H1 (cell line): ENCODE data around the gene KCNJ9. TPM values are rescaled to one million over a fixed set of nuclear protein-coding genes. Genes with fewer than 3 reads are reported as not detected.

Experiments used
- ATF2 ChIP-seq: IDR thresholded peaks from 2 replicates; pipeline ENCODE4 v1.6.1; 2012; ENCODE audit warnings: low read length, inconsistent platforms
- BRCA1 ChIP-seq: IDR thresholded peaks from 2 replicates; pipeline ENCODE4 v1.6.1; 2012; ENCODE audit warnings: low read depth, low read length, improper control_type of control experiment
- CHD2 ChIP-seq: IDR thresholded peaks from 2 replicates; pipeline ENCODE4 v1.6.1; 2012; ENCODE audit warnings: low read length, improper control_type of control experiment
- CREB1 ChIP-seq: IDR thresholded peaks from 2 replicates; pipeline ENCODE4 v1.6.1; 2012; ENCODE audit warnings: inconsistent platforms
- EP300 ChIP-seq, 2 experiments: IDR thresholded peaks; 1 replicate in 1 of 2; 2 replicates in 1 of 2; pipeline ENCODE4 v1.6.1; 2011 to 2012; ENCODE audit warnings: low read depth in 2 of 2, low read length in 2 of 2, mild to moderate bottlenecking in 2 of 2, borderline replicate concordance in 1 of 2, inconsistent platforms in 1 of 2, moderate library complexity in 1 of 2
- EZH2 ChIP-seq: fragments of 200-600 bp; sonication (generic); IDR thresholded peaks from 2 replicates; pipeline ENCODE4 v1.7.1; 2012; ENCODE audit warnings: low read depth, mild to moderate bottlenecking, moderate library complexity, low read length, inconsistent platforms; ENCODE audit not compliant: severe bottlenecking
- GTF2F1 ChIP-seq: IDR thresholded peaks from 2 replicates; pipeline ENCODE4 v1.6.1; 2012; ENCODE audit warnings: low read depth, low read length, improper control_type of control experiment, borderline replicate concordance
- HDAC2 ChIP-seq, 2 experiments: fragments of 300-600 bp in 1 of 2; sonication (generic) in 1 of 2; IDR thresholded peaks; 2 replicates each; pipeline ENCODE4 v1.6.1; 2011 to 2012; ENCODE audit warnings: low read depth in 2 of 2, low read length in 2 of 2, mild to moderate bottlenecking in 2 of 2, moderate library complexity in 2 of 2, borderline replicate concordance in 1 of 2, inconsistent platforms in 1 of 2
- KDM5A ChIP-seq: fragments of 200-600 bp; IDR thresholded peaks from 2 replicates; pipeline ENCODE4 v1.7.1; 2012; ENCODE audit warnings: mild to moderate bottlenecking, low read length, inconsistent platforms, mixed read lengths
- NANOG ChIP-seq: IDR thresholded peaks from 2 replicates; pipeline ENCODE4 v1.6.1; 2011; ENCODE audit warnings: low read length, low read depth, mild to moderate bottlenecking, inconsistent platforms; ENCODE audit not compliant: insufficient read depth, poor library complexity, severe bottlenecking
- PHF8 ChIP-seq: fragments of 200-600 bp; sonication (generic); conservative IDR thresholded peaks from 2 replicates; pipeline ENCODE4 v1.7.1; 2012; ENCODE audit warnings: low read depth, mild to moderate bottlenecking, inconsistent platforms, low read length, moderate library complexity
- POLR2A ChIP-seq, 2 experiments: IDR thresholded peaks; 1 replicate in 1 of 2; 2 replicates in 1 of 2; pipeline ENCODE4 v1.6.1; 2011; ENCODE audit warnings: low read depth in 2 of 2, low read length in 2 of 2, mild to moderate bottlenecking in 2 of 2; ENCODE audit errors: control extremely low read depth in 1 of 2
- POLR2AphosphoS5 ChIP-seq: IDR thresholded peaks from 2 replicates; pipeline ENCODE4 v1.6.1; 2011; ENCODE audit warnings: low read depth, low read length
- POU5F1 ChIP-seq: IDR thresholded peaks from 2 replicates; pipeline ENCODE4 v1.6.1; 2011; ENCODE audit warnings: low read depth, mild to moderate bottlenecking, low read length, moderate library complexity
- RFX5 ChIP-seq: IDR thresholded peaks from 2 replicates; pipeline ENCODE4 v1.6.1; 2011; ENCODE audit warnings: low read depth, low read length, improper control_type of control experiment, borderline replicate concordance
- SIN3A ChIP-seq, 2 experiments: IDR thresholded peaks in 1 of 2; conservative IDR thresholded peaks in 1 of 2; 2 replicates each; pipeline ENCODE4 v1.6.1; 2011 to 2012; ENCODE audit warnings: low read length in 2 of 2, improper control_type of control experiment in 1 of 2, low read depth in 1 of 2, mild to moderate bottlenecking in 1 of 2
- SP1 ChIP-seq: IDR thresholded peaks from 2 replicates; pipeline ENCODE4 v1.6.1; 2011; ENCODE audit warnings: low read depth, low read length
- TAF7 ChIP-seq: optimal IDR thresholded peaks from 2 replicates; pipeline ENCODE3; 2011; ENCODE audit warnings: low read depth, mild to moderate bottlenecking, inconsistent platforms, low read length, moderate library complexity, borderline replicate concordance
- polyA plus RNA-seq, 7 experiments: library from polyadenylated mRNA; depleted of rRNA in 3 of 7; stranded (reverse) in 5 of 7; unstranded in 2 of 7; fragments of >200 nt in 5 of 7; fragments of 200-250 nt in 2 of 7; gene quantifications; 1 replicate in 5 of 7; 2 replicates in 1 of 7; 4 replicates in 1 of 7; pipeline versions ENCODE4 v1.2.1 to v1.2.3, GENCODE V29; 2011 to 2013; ENCODE audit warnings: missing spikeins in 2 of 7, mixed read lengths in 2 of 7
- total RNA-seq: library from RNA; stranded (reverse); fragmentation: NEBNext Ultra II Directional; extraction: Animal tissue kit (Norgen Biotek cat#: 25700); gene quantifications from 2 replicates; pipeline ENCODE4 v1.2.1, GENCODE V29; 2021
- TF ChIP-seq, protein P1 (sequence below), 3 experiments: IDR thresholded peaks; 1 replicate in 2 of 3; 2 replicates in 1 of 3; pipeline versions ENCODE4 v1.5.1 to v1.6.1; 2011; ENCODE audit warnings: low read length in 3 of 3, mild to moderate bottlenecking in 3 of 3, inconsistent platforms in 2 of 3, low read depth in 1 of 3, moderate library complexity in 1 of 3; ENCODE audit not compliant: insufficient read depth in 1 of 3; ENCODE audit errors: control extremely low read depth in 1 of 3

Gene KCNJ9
- total and polyA plus RNA-seq, 2 of the 8 experiments (the other 6 are each of a cell fraction or from before 2014, with no cell fraction given), result 0.02 to 0.13 TPM

DNA sequence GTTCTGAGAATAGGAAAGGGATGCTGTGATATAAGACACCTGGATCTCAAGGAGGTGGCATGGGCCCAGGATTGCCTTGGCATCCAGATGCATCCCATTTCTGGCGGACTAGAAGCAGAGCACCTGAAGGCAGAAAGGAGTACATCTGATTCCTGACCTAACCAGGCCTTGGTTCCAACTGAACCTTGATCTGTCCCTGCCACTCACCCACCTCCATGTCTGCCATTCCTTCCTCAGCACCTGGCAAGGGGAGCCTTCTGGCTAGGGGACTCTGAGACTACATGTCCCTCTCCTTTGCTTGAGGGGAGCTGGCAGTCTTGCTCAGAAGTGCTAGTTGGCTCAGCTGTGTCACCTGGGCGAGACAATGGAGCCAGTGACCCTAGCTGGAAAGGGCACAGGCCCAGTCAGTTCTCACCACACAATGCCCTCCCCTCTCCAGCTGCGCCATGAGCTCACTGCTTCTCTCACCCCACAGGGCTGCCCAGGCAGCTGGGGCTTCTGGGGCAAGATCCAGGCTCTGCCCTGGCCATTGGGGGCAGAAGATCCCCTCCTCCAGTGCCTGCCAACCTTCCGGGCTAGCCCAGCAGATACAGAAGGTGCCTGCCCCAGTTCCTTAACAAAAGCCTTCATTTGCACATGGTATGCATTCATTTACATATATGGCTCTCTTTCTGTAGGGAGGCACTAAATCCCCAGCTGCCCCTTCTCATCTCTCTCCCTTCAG, 14.2 kb downstream of the KCNJ9 start (continued):
- TF ChIP-seq EZH2 (no peak), CHD2 (no peak), POLR2A (IDR thresholded peaks at IDR 0.05; ENCODE audit: control extremely low read depth in 1 of 2, low read depth in 2 of 2, low read length in 2 of 2) (peak in 1 of 2 experiments; percentile 53; a peak in 2 of 3 replicates), BRCA1 (no peak), POU5F1 (no peak), SIN3A (conservative IDR thresholded peaks at IDR 0.05 in 1 of 2, IDR thresholded peaks at IDR 0.05 in 1 of 2; ENCODE audit: low read depth in 1 of 2, low read length in 2 of 2) (0 out of 4 replicates have a peak, but pooled peaks of 1 of the 2 experiments have one; percentile 33), POLR2AphosphoS5 (no peak), EP300 (IDR thresholded peaks at IDR 0.05; ENCODE audit: borderline replicate concordance in 1 of 2, low read depth in 2 of 2, low read length in 2 of 2) (peak in 1 of 2 experiments; percentile 54; a peak in 1 of 3 replicates), KDM5A (no peak), GTF2F1 (no peak), ATF2 (no peak), SP1 (peak; percentile 76), CREB1 (no peak), NANOG (peak; percentile 18), TAF7 (no peak), RFX5 (no peak), PHF8 (no peak), HDAC2 (IDR thresholded peaks at IDR 0.05; ENCODE audit: borderline replicate concordance in 1 of 2, low read depth in 2 of 2, low read length in 2 of 2) (0 out of 4 replicates have a peak, but pooled peaks of 1 of the 2 experiments have one; percentile 66)
- TF ChIP-seq, protein P1, sequence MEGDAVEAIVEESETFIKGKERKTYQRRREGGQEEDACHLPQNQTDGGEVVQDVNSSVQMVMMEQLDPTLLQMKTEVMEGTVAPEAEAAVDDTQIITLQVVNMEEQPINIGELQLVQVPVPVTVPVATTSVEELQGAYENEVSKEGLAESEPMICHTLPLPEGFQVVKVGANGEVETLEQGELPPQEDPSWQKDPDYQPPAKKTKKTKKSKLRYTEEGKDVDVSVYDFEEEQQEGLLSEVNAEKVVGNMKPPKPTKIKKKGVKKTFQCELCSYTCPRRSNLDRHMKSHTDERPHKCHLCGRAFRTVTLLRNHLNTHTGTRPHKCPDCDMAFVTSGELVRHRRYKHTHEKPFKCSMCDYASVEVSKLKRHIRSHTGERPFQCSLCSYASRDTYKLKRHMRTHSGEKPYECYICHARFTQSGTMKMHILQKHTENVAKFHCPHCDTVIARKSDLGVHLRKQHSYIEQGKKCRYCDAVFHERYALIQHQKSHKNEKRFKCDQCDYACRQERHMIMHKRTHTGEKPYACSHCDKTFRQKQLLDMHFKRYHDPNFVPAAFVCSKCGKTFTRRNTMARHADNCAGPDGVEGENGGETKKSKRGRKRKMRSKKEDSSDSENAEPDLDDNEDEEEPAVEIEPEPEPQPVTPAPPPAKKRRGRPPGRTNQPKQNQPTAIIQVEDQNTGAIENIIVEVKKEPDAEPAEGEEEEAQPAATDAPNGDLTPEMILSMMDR (IDR thresholded peaks at IDR 0.05; ENCODE audit: control extremely low read depth in 1 of 3, insufficient read depth in 1 of 3, low read depth in 1 of 3, low read length in 3 of 3), result peak in 2 of 3 experiments; percentile 12 to 15; a peak in 1 of 4 replicates
